Measurements from ENCODE around the gene NKAIN1.

GRCh38 chr1:31216016-31216415 lies 23.7 kb downstream of the NKAIN1 start:
- TF ChIP-seq CTCF (conservative IDR thresholded peaks at IDR 0.05; ENCODE audit: low read depth in 2 of 2) = no peak
- no peak for TF ChIP-seq EZH2 (IDR thresholded peaks at IDR 0.05; ENCODE audit: low read depth, unreplicated experiment)
- TF ChIP-seq POLR2AphosphoS5 (IDR thresholded peaks at IDR 0.05; ENCODE audit: low read depth) = no peak
- TF ChIP-seq STAT1 (IDR thresholded peaks at IDR 0.05; ENCODE audit: unreplicated experiment) = no peak
- TF ChIP-seq EZH2phosphoT487 (IDR thresholded peaks at IDR 0.05; ENCODE audit: unreplicated experiment) = no peak
- no peak for TF ChIP-seq NANOG (IDR thresholded peaks at IDR 0.05; ENCODE audit: borderline replicate concordance)
- no peak for TF ChIP-seq ZNF114 (CRISPR knock-in tag; IDR thresholded peaks at IDR 0.05)
- TF ChIP-seq JUNB (IDR thresholded peaks at IDR 0.05; ENCODE audit: unreplicated experiment) = no peak
- no peak for TF ChIP-seq ZNF462 (CRISPR knock-in tag; IDR thresholded peaks at IDR 0.05)
- TF ChIP-seq REST (IDR thresholded peaks at IDR 0.05; ENCODE audit: unreplicated experiment) = no peak
- no peak for TF ChIP-seq CREB1 (CRISPR knock-in tag; IDR thresholded peaks at IDR 0.05; ENCODE audit: low read depth)
- TF ChIP-seq ZNF331 (CRISPR knock-in tag; IDR thresholded peaks at IDR 0.05; ENCODE audit: low read depth) = no peak

All from GM23338 (cell line).